WTC11 (cell line): ENCODE results near the gene SMURF1. TPM values are rescaled to one million over a fixed set of nuclear protein-coding genes. Genes with fewer than 3 reads are reported as not detected.

Experiments used
- ATAC-seq: fragments of 200-7000 bp; cut with Tn5 transposase; 2 replicates; pipeline ENCODE4 v1.10.0; 2021; ENCODE audit warnings: mild to moderate bottlenecking, moderate library complexity
- CTCF ChIA-PET: fragments of 300-600 bp; sonication (Branson Sonifier 250); formaldehyde crosslinking; loops from one replicate; lab custom pipeline; 2021; ENCODE audit warnings: antibody characterized with exemption; lab: Charles Lee
- POLR2A ChIA-PET: fragments of 350-600 bp; sonication (Branson Sonifier 250); formaldehyde crosslinking; loops from one replicate; lab custom pipeline; 2021; ENCODE audit warnings: antibody characterized with exemption; lab: Charles Lee
- DNase-seq: peaks from one replicate; pipeline ENCODE4 v3.0.0; 2021; ENCODE audit warnings: low spot score
- H3K27ac Mint-ChIP-seq: 2 replicates; pipeline ENCODE4 v1.8.0; 2021; ENCODE audit warnings: mixed read lengths
- H3K27me3 Mint-ChIP-seq: 2 replicates; pipeline ENCODE4 v1.8.0; 2021; ENCODE audit warnings: low read depth, mild to moderate bottlenecking, moderate library complexity, mixed read lengths
- H3K36me3 Mint-ChIP-seq: 2 replicates; pipeline ENCODE4 v1.8.0; 2021; ENCODE audit warnings: mixed read lengths
- H3K4me1 Mint-ChIP-seq: 2 replicates; pipeline ENCODE4 v1.8.0; 2022; ENCODE audit warnings: mixed read lengths
- H3K4me3 Mint-ChIP-seq: 2 replicates; pipeline ENCODE4 v1.8.0; 2021; ENCODE audit warnings: mild to moderate bottlenecking, moderate library complexity, mixed read lengths
- H3K9me3 Mint-ChIP-seq: 2 replicates; pipeline ENCODE4 v1.8.0; 2021; ENCODE audit warnings: mixed read lengths
- FOXK1 ChIP-seq: sonication (generic); formaldehyde crosslinking; IDR thresholded peaks from 2 replicates; pipeline ENCODE4 v1.8.0; 2022; ENCODE audit warnings: mild to moderate bottlenecking, moderate library complexity, missing genetic modification reagents
- GABPB1 ChIP-seq: sonication (generic); formaldehyde crosslinking; IDR thresholded peaks from 2 replicates; pipeline ENCODE4 v1.8.1; 2023; ENCODE audit warnings: mild to moderate bottlenecking, missing genetic modification reagents
- HMGA2 ChIP-seq: fragments of 250-450 bp; sonication (Bioruptor Pico); IDR thresholded peaks from 2 replicates; pipeline ENCODE4 v1.4.0; 2021; ENCODE audit warnings: mild to moderate bottlenecking, moderate library complexity
- NFATC4 ChIP-seq: fragments of 250-450 bp; sonication (Bioruptor Pico); IDR thresholded peaks from 2 replicates; pipeline ENCODE4 v1.9.0; 2021; ENCODE audit warnings: mild to moderate bottlenecking
- NR2C2 ChIP-seq: sonication (generic); formaldehyde crosslinking; IDR thresholded peaks from 2 replicates; pipeline ENCODE4 v1.8.0; 2022; ENCODE audit warnings: mild to moderate bottlenecking, missing genetic modification reagents
- RELA ChIP-seq: sonication (generic); formaldehyde crosslinking; IDR thresholded peaks from 2 replicates; pipeline ENCODE4 v1.8.1; 2022; ENCODE audit warnings: missing genetic modification reagents, mild to moderate bottlenecking, borderline replicate concordance
- SMAD3 ChIP-seq: sonication (generic); formaldehyde crosslinking; IDR thresholded peaks from 2 replicates; pipeline ENCODE4 v1.8.0; 2022; ENCODE audit warnings: missing genetic modification reagents, mild to moderate bottlenecking, borderline replicate concordance
- ZNF219 ChIP-seq: sonication (generic); formaldehyde crosslinking; IDR thresholded peaks from 2 replicates; pipeline ENCODE4 v1.8.0; 2023; ENCODE audit warnings: missing genetic modification reagents, mild to moderate bottlenecking, borderline replicate concordance
- ZNF232 ChIP-seq: sonication (generic); formaldehyde crosslinking; IDR thresholded peaks from 2 replicates; pipeline ENCODE4 v1.8.0; 2022; ENCODE audit warnings: mild to moderate bottlenecking, missing genetic modification reagents
- ZNF263 ChIP-seq: sonication (generic); formaldehyde crosslinking; IDR thresholded peaks from 2 replicates; pipeline ENCODE4 v1.8.1; 2022; ENCODE audit warnings: low read depth, mild to moderate bottlenecking, moderate library complexity, missing genetic modification reagents
- ZNF317 ChIP-seq: sonication (generic); formaldehyde crosslinking; IDR thresholded peaks from 2 replicates; pipeline ENCODE4 v1.8.1; 2023; ENCODE audit warnings: low read depth, mild to moderate bottlenecking, moderate library complexity, missing genetic modification reagents, borderline replicate concordance
- total RNA-seq: library from RNA; stranded (reverse); gene quantifications from 3 replicates; pipeline ENCODE4 v1.2.3, GENCODE V29; 2021
- TF ChIP-seq, protein P1 (sequence below): sonication (generic); formaldehyde crosslinking; IDR thresholded peaks from 2 replicates; pipeline ENCODE4 v1.8.1; 2023; ENCODE audit warnings: mild to moderate bottlenecking, missing genetic modification reagents, moderate library complexity
- TF ChIP-seq, protein P2 (sequence below): sonication (generic); formaldehyde crosslinking; conservative IDR thresholded peaks from 2 replicates; pipeline ENCODE4 v1.8.1; 2023; ENCODE audit warnings: mild to moderate bottlenecking, low read depth, missing genetic modification reagents, moderate library complexity
- TF ChIP-seq, protein P3 (sequence below): sonication (generic); formaldehyde crosslinking; IDR thresholded peaks from 2 replicates; pipeline ENCODE4 v1.8.0; 2022; ENCODE audit warnings: mild to moderate bottlenecking, missing genetic modification reagents
- TF ChIP-seq, protein P4 (sequence below): sonication (generic); formaldehyde crosslinking; IDR thresholded peaks from 2 replicates; pipeline ENCODE4 v1.8.1; 2023; ENCODE audit warnings: mild to moderate bottlenecking, moderate library complexity, missing genetic modification reagents
- TF ChIP-seq, protein P5 (sequence below): sonication (generic); formaldehyde crosslinking; IDR thresholded peaks from 2 replicates; pipeline ENCODE4 v1.8.1; 2022; ENCODE audit warnings: mild to moderate bottlenecking, missing genetic modification reagents, moderate library complexity, borderline replicate concordance
- TF ChIP-seq, protein P6 (sequence below): sonication (generic); formaldehyde crosslinking; IDR thresholded peaks from 2 replicates; pipeline ENCODE4 v1.8.1; 2022; ENCODE audit warnings: low read depth, mild to moderate bottlenecking, moderate library complexity, missing genetic modification reagents, borderline replicate concordance
- TF ChIP-seq, protein P7 (sequence below): sonication (generic); formaldehyde crosslinking; IDR thresholded peaks from 2 replicates; pipeline ENCODE4 v1.8.0; 2023; ENCODE audit warnings: mild to moderate bottlenecking, missing genetic modification reagents
- TF ChIP-seq, protein P8 (sequence below): sonication (generic); formaldehyde crosslinking; IDR thresholded peaks from 2 replicates; pipeline ENCODE4 v1.8.0; 2022; ENCODE audit warnings: mild to moderate bottlenecking, missing genetic modification reagents
- TF ChIP-seq, protein P9 (sequence below): sonication (generic); formaldehyde crosslinking; IDR thresholded peaks from 2 replicates; pipeline ENCODE4 v1.8.1; 2023; ENCODE audit warnings: mild to moderate bottlenecking, missing genetic modification reagents, borderline replicate concordance

SMURF1 gene
- total RNA-seq, 1 experiment from 2014 or later = 23.2 TPM

DNA sequence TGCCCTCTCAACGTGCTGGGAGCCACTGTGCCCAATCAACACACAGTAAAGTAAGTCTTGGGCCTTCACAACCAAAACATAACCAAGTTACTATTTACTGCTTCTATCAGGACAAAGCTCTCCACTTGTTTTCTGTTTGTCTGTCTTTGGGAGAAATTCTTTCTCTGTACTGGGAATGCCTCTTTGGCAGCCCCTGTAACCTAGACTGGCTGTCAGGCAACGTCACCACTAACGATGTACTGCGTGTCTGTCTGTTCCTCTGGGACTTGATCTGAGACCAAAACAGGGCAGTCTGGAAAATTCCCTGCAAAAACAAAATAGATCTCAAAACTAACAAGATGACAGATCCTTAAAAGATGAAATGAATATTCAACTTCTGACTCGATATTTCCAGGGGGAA lies 113.0 kb downstream of the SMURF1 start:
- TF ChIP-seq RELA (CRISPR knock-in tag) = no peak
- TF ChIP-seq, protein P1, sequence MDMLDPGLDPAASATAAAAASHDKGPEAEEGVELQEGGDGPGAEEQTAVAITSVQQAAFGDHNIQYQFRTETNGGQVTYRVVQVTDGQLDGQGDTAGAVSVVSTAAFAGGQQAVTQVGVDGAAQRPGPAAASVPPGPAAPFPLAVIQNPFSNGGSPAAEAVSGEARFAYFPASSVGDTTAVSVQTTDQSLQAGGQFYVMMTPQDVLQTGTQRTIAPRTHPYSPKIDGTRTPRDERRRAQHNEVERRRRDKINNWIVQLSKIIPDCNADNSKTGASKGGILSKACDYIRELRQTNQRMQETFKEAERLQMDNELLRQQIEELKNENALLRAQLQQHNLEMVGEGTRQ (CRISPR knock-in tag) = no peak
- no peak for TF ChIP-seq HMGA2
- no peak for TF ChIP-seq ZNF232 (CRISPR knock-in tag)
- no peak for TF ChIP-seq GABPB1 (CRISPR knock-in tag)
- TF ChIP-seq, protein P2, sequence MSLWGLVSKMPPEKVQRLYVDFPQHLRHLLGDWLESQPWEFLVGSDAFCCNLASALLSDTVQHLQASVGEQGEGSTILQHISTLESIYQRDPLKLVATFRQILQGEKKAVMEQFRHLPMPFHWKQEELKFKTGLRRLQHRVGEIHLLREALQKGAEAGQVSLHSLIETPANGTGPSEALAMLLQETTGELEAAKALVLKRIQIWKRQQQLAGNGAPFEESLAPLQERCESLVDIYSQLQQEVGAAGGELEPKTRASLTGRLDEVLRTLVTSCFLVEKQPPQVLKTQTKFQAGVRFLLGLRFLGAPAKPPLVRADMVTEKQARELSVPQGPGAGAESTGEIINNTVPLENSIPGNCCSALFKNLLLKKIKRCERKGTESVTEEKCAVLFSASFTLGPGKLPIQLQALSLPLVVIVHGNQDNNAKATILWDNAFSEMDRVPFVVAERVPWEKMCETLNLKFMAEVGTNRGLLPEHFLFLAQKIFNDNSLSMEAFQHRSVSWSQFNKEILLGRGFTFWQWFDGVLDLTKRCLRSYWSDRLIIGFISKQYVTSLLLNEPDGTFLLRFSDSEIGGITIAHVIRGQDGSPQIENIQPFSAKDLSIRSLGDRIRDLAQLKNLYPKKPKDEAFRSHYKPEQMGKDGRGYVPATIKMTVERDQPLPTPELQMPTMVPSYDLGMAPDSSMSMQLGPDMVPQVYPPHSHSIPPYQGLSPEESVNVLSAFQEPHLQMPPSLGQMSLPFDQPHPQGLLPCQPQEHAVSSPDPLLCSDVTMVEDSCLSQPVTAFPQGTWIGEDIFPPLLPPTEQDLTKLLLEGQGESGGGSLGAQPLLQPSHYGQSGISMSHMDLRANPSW (CRISPR knock-in tag) = no peak
- TF ChIP-seq, protein P3, sequence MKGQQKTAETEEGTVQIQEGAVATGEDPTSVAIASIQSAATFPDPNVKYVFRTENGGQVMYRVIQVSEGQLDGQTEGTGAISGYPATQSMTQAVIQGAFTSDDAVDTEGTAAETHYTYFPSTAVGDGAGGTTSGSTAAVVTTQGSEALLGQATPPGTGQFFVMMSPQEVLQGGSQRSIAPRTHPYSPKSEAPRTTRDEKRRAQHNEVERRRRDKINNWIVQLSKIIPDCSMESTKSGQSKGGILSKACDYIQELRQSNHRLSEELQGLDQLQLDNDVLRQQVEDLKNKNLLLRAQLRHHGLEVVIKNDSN (CRISPR knock-in tag) = no peak
- TF ChIP-seq, protein P4, sequence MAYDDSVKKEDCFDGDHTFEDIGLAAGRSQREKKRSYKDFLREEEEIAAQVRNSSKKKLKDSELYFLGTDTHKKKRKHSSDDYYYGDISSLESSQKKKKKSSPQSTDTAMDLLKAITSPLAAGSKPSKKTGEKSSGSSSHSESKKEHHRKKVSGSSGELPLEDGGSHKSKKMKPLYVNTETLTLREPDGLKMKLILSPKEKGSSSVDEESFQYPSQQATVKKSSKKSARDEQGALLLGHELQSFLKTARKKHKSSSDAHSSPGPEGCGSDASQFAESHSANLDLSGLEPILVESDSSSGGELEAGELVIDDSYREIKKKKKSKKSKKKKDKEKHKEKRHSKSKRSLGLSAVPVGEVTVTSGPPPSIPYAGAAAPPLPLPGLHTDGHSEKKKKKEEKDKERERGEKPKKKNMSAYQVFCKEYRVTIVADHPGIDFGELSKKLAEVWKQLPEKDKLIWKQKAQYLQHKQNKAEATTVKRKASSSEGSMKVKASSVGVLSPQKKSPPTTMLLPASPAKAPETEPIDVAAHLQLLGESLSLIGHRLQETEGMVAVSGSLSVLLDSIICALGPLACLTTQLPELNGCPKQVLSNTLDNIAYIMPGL (CRISPR knock-in tag) = no peak
- TF ChIP-seq ZNF219 (CRISPR knock-in tag) = no peak
- TF ChIP-seq NFATC4 = no peak
- TF ChIP-seq, protein P5, sequence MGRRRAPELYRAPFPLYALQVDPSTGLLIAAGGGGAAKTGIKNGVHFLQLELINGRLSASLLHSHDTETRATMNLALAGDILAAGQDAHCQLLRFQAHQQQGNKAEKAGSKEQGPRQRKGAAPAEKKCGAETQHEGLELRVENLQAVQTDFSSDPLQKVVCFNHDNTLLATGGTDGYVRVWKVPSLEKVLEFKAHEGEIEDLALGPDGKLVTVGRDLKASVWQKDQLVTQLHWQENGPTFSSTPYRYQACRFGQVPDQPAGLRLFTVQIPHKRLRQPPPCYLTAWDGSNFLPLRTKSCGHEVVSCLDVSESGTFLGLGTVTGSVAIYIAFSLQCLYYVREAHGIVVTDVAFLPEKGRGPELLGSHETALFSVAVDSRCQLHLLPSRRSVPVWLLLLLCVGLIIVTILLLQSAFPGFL = no peak
- no peak for TF ChIP-seq NR2C2 (CRISPR knock-in tag)
- no peak for TF ChIP-seq ZNF263
- no peak for TF ChIP-seq FOXK1
- TF ChIP-seq, protein P6, sequence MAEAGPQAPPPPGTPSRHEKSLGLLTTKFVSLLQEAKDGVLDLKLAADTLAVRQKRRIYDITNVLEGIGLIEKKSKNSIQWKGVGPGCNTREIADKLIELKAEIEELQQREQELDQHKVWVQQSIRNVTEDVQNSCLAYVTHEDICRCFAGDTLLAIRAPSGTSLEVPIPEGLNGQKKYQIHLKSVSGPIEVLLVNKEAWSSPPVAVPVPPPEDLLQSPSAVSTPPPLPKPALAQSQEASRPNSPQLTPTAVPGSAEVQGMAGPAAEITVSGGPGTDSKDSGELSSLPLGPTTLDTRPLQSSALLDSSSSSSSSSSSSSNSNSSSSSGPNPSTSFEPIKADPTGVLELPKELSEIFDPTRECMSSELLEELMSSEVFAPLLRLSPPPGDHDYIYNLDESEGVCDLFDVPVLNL = no peak
- TF ChIP-seq SMAD3 (CRISPR knock-in tag) = no peak
- TF ChIP-seq ZNF317 (CRISPR knock-in tag) = no peak
- TF ChIP-seq, protein P7, sequence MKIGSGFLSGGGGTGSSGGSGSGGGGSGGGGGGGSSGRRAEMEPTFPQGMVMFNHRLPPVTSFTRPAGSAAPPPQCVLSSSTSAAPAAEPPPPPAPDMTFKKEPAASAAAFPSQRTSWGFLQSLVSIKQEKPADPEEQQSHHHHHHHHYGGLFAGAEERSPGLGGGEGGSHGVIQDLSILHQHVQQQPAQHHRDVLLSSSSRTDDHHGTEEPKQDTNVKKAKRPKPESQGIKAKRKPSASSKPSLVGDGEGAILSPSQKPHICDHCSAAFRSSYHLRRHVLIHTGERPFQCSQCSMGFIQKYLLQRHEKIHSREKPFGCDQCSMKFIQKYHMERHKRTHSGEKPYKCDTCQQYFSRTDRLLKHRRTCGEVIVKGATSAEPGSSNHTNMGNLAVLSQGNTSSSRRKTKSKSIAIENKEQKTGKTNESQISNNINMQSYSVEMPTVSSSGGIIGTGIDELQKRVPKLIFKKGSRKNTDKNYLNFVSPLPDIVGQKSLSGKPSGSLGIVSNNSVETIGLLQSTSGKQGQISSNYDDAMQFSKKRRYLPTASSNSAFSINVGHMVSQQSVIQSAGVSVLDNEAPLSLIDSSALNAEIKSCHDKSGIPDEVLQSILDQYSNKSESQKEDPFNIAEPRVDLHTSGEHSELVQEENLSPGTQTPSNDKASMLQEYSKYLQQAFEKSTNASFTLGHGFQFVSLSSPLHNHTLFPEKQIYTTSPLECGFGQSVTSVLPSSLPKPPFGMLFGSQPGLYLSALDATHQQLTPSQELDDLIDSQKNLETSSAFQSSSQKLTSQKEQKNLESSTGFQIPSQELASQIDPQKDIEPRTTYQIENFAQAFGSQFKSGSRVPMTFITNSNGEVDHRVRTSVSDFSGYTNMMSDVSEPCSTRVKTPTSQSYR (CRISPR knock-in tag) = no peak
- TF ChIP-seq, protein P8, sequence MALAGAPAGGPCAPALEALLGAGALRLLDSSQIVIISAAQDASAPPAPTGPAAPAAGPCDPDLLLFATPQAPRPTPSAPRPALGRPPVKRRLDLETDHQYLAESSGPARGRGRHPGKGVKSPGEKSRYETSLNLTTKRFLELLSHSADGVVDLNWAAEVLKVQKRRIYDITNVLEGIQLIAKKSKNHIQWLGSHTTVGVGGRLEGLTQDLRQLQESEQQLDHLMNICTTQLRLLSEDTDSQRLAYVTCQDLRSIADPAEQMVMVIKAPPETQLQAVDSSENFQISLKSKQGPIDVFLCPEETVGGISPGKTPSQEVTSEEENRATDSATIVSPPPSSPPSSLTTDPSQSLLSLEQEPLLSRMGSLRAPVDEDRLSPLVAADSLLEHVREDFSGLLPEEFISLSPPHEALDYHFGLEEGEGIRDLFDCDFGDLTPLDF (CRISPR knock-in tag) = no peak
- TF ChIP-seq, protein P9, sequence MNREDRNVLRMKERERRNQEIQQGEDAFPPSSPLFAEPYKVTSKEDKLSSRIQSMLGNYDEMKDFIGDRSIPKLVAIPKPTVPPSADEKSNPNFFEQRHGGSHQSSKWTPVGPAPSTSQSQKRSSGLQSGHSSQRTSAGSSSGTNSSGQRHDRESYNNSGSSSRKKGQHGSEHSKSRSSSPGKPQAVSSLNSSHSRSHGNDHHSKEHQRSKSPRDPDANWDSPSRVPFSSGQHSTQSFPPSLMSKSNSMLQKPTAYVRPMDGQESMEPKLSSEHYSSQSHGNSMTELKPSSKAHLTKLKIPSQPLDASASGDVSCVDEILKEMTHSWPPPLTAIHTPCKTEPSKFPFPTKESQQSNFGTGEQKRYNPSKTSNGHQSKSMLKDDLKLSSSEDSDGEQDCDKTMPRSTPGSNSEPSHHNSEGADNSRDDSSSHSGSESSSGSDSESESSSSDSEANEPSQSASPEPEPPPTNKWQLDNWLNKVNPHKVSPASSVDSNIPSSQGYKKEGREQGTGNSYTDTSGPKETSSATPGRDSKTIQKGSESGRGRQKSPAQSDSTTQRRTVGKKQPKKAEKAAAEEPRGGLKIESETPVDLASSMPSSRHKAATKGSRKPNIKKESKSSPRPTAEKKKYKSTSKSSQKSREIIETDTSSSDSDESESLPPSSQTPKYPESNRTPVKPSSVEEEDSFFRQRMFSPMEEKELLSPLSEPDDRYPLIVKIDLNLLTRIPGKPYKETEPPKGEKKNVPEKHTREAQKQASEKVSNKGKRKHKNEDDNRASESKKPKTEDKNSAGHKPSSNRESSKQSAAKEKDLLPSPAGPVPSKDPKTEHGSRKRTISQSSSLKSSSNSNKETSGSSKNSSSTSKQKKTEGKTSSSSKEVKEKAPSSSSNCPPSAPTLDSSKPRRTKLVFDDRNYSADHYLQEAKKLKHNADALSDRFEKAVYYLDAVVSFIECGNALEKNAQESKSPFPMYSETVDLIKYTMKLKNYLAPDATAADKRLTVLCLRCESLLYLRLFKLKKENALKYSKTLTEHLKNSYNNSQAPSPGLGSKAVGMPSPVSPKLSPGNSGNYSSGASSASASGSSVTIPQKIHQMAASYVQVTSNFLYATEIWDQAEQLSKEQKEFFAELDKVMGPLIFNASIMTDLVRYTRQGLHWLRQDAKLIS (CRISPR knock-in tag) = no peak
- no peaks in the 10 kb centered on the region for H3K9me3 Mint-ChIP-seq
- no peak overlapping the region for H3K4me3 Mint-ChIP-seq
- ChIA-PET POLR2A (no interaction called here), CTCF (no interaction called here)
- no peaks in the 10 kb centered on the region for H3K27me3 Mint-ChIP-seq
- H3K4me1 Mint-ChIP-seq = no peaks in the 10 kb centered on the region
- H3K27ac Mint-ChIP-seq = no peak overlapping the region
- peaks cover 67% of the 10 kb centered on the region for H3K36me3 Mint-ChIP-seq
- DNase-seq (no peak), ATAC-seq (no peak)
